Measurements from ENCODE around the gene MYH10.

DNA sequence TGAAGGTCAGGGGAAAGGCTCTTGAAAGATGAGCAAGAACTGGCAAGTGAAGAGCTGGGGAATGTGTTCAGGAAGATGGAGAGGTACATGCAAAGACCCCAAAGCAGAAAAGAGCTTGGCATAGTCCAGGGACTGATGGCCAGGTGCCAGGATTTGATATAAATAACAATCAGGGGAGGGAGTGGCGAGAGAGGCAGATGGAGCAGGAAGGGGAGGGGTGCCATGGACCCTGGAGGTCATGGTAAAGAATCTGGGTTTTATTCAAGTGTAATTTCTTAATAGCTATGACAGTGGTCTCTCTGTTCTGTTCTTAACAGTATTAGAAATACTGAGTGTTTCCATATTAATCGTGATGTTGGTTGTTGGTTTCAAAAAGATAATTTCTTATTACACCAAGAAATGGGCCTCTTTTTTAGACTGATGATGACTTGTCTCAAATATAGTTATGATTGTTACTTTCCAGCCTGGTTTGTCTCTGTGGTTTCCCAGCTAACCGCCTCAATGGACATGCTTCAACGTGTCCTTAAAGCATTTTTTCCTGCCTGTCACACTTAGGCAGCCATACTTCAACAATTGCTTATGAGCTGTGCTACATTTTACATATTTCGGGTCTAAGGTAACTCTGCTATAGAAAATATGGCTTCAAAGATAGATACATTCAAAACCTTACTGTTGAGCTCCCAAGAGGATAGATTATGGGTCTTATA, 49.4 kb downstream of the MYH10 start:
- TF ChIP-seq EZH2 (IDR thresholded peaks at IDR 0.05; ENCODE audit: borderline replicate concordance): no peak
- TF ChIP-seq, protein P1, sequence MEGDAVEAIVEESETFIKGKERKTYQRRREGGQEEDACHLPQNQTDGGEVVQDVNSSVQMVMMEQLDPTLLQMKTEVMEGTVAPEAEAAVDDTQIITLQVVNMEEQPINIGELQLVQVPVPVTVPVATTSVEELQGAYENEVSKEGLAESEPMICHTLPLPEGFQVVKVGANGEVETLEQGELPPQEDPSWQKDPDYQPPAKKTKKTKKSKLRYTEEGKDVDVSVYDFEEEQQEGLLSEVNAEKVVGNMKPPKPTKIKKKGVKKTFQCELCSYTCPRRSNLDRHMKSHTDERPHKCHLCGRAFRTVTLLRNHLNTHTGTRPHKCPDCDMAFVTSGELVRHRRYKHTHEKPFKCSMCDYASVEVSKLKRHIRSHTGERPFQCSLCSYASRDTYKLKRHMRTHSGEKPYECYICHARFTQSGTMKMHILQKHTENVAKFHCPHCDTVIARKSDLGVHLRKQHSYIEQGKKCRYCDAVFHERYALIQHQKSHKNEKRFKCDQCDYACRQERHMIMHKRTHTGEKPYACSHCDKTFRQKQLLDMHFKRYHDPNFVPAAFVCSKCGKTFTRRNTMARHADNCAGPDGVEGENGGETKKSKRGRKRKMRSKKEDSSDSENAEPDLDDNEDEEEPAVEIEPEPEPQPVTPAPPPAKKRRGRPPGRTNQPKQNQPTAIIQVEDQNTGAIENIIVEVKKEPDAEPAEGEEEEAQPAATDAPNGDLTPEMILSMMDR (IDR thresholded peaks at IDR 0.05; ENCODE audit: poor library complexity): no peak
